Activated T-cell treated with anti-CD3 and anti-CD28 coated beads, Interleukin-2, amount 50 U/mL, for 4 hours (primary cell): ENCODE results near the gene CNTNAP2. TPM values are rescaled to one million over a fixed set of nuclear protein-coding genes. Genes with fewer than 3 reads are reported as not detected.

ENCODE experiments used
- ATAC-seq, 2 donors: fragments of 200-7000 bp; cut with Tn5 transposase; one replicate each; pipeline ENCODE4 v1.10.0; 2021
- DNase-seq: peaks from one replicate; pipeline ENCODE4 v3.0.0-alpha.2; 2020
- H3K27me3 Mint-ChIP-seq: one replicate; pipeline ENCODE4 v1.8.0; 2021; ENCODE audit warnings: low read depth, mixed read lengths
- H3K36me3 Mint-ChIP-seq: one replicate; pipeline ENCODE4 v1.8.0; 2022; ENCODE audit warnings: mixed read lengths; ENCODE audit not compliant: insufficient read depth
- H3K4me1 Mint-ChIP-seq: one replicate; pipeline ENCODE4 v1.8.0; 2021; ENCODE audit warnings: low read depth, mixed read lengths
- H3K4me3 Mint-ChIP-seq: one replicate; pipeline ENCODE4 v1.8.0; 2021; ENCODE audit warnings: mild to moderate bottlenecking, moderate library complexity, mixed read lengths
- H3K9me3 Mint-ChIP-seq: one replicate; pipeline ENCODE4 v1.8.0; 2021; ENCODE audit warnings: mixed read lengths
- total RNA-seq, 3 donors: library from RNA; stranded (reverse); gene quantifications; one replicate each; pipeline ENCODE4 v1.2.1, GENCODE V29; 2021

The CNTNAP2 gene
- total RNA-seq, 3 donors from 2014 or later, result not detected

DNA sequence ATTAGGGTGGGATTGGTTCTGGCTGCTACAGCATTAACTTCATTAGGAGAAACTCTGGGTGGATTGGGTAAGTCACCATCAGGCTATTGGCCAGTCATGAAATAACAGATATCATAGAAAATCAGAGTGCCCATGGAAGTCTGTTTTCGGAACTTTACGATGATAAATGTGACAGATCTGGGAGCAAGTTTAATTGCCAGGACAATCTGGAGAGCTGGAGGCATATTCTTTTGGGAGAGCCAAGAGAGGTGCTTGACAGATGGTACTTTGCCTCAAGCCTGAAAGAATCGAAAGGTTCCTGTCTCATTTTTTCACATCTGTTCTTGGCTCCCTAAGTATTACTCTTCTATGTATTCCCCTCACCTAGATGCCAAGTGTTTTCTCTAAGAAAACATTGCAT is 369.9 kb downstream of the CNTNAP2 start:
- ATAC-seq (no peak), DNase-seq (no peak)
- H3K9me3 Mint-ChIP-seq, result peaks cover 9% of the 10 kb centered on the region
- no peaks in the 10 kb centered on the region for H3K27me3 Mint-ChIP-seq
- H3K4me1 Mint-ChIP-seq, result no peaks in the 10 kb centered on the region
- H3K36me3 Mint-ChIP-seq, result no peaks in the 10 kb centered on the region
- H3K4me3 Mint-ChIP-seq, result no peak overlapping the region

GRCh38 chr7:146492017-146492416 is 375.4 kb downstream of the CNTNAP2 start:
- H3K4me1 Mint-ChIP-seq, result no peaks in the 10 kb centered on the region
- H3K36me3 Mint-ChIP-seq, result no peaks in the 10 kb centered on the region
- no peak overlapping the region for H3K4me3 Mint-ChIP-seq
- ATAC-seq (no peak), DNase-seq (no peak)
- H3K27me3 Mint-ChIP-seq, result no peaks in the 10 kb centered on the region
- peaks cover 21% of the 10 kb centered on the region for H3K9me3 Mint-ChIP-seq

- no peaks in the 10 kb centered on the region for H3K27me3 Mint-ChIP-seq
- peaks cover 19% of the 10 kb centered on the region for H3K9me3 Mint-ChIP-seq
- H3K4me3 Mint-ChIP-seq, result no peak overlapping the region
- no peak for ATAC-seq
- no peak for DNase-seq
- H3K36me3 Mint-ChIP-seq, result no peaks in the 10 kb centered on the region
- no peaks in the 10 kb centered on the region for H3K4me1 Mint-ChIP-seq
These were observed 378.5 kb downstream of the CNTNAP2 start for GRCh38 chr7:146494952-146495596.

DNA sequence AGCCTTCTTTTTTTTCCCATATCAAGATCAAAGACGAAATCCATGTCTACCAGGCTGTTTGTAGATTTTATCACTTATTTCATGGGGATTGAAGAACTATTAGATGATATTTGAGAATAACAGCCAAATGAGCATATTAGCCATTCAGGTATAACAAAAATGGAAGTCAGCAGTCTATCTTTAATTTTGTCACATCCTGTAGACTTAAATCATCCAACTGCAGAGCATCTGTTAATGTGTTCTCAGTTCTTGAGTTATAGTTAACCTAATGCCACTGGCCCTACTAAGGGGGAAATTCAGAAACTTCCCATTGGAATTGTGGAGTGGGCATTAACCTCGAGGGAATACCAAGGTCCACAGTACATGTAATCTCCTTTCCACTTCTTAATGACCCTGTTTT is 380.1 kb downstream of the CNTNAP2 start:
- H3K27me3 Mint-ChIP-seq, result no peaks in the 10 kb centered on the region
- H3K9me3 Mint-ChIP-seq, result peaks cover 26% of the 10 kb centered on the region
- DNase-seq (no peak), ATAC-seq (no peak)
- no peak overlapping the region for H3K4me3 Mint-ChIP-seq
- H3K4me1 Mint-ChIP-seq, result no peaks in the 10 kb centered on the region
- no peaks in the 10 kb centered on the region for H3K36me3 Mint-ChIP-seq

DNA sequence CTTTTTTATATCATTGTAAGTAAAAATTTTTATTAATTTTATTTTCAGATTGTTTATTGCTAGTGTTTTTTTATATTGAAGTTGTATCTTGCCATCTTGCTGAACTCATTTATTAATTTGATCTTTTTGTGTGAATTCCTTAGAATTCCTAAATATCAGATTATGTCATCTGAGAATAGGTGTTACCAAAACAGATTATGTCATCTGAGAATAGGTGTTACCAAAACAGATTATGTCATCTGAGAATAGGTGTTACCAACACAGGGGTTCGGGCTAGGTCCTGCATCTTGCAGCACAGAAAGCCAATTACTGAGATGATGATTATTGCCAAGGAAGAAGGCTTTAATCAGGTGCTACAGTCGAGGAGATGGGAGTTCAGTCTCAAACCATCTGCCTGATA is 383.4 kb downstream of the CNTNAP2 start:
- ATAC-seq, result no peak
- Mint-ChIP-seq H3K27me3 (no peaks in the 10 kb centered on the region), H3K9me3 (peaks cover 22% of the 10 kb centered on the region), H3K4me3 (no peak overlapping the region), H3K36me3 (no peaks in the 10 kb centered on the region), H3K4me1 (no peaks in the 10 kb centered on the region)
- DNase-seq, result no peak

DNA sequence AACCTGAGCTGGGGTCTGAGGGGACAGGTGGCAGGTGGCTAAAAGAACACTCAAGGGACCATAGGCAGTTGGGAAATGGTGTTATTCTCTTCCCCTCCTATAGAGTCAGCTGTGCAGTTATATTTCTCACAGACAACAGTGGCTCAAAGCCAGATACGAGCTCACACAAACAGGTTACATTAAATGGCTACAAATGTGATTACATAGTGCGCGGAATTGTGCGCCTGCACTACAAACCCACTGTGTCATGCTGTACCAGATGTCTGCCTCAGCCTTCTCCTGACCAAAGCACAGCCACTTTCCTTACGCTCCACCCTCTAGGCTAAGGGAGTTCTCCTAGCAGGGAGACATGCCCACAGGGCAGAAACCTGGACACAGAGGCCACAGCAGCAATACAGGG is 387.2 kb downstream of the CNTNAP2 start:
- H3K36me3 Mint-ChIP-seq, result no peaks in the 10 kb centered on the region
- H3K9me3 Mint-ChIP-seq, result peaks cover 21% of the 10 kb centered on the region
- no peaks in the 10 kb centered on the region for H3K27me3 Mint-ChIP-seq
- ATAC-seq (no peak), DNase-seq (no peak)
- H3K4me1 Mint-ChIP-seq, result no peaks in the 10 kb centered on the region
- H3K4me3 Mint-ChIP-seq, result no peak overlapping the region

GRCh38 chr7:146510088-146510680 is 393.6 kb downstream of the CNTNAP2 start:
- ATAC-seq (no peak), DNase-seq (no peak)
- Mint-ChIP-seq H3K27me3 (no peaks in the 10 kb centered on the region), H3K36me3 (no peaks in the 10 kb centered on the region), H3K9me3 (peaks cover 45% of the 10 kb centered on the region), H3K4me1 (no peaks in the 10 kb centered on the region), H3K4me3 (no peak overlapping the region)

GRCh38 chr7:146514304-146514703 is 397.7 kb downstream of the CNTNAP2 start:
- Mint-ChIP-seq H3K4me1 (no peaks in the 10 kb centered on the region), H3K27me3 (no peaks in the 10 kb centered on the region), H3K36me3 (no peaks in the 10 kb centered on the region), H3K4me3 (no peak overlapping the region), H3K9me3 (peaks cover 42% of the 10 kb centered on the region)
- no peak for ATAC-seq
- no peak for DNase-seq

- no peak for ATAC-seq
- no peaks in the 10 kb centered on the region for H3K4me1 Mint-ChIP-seq
- H3K27me3 Mint-ChIP-seq, result no peaks in the 10 kb centered on the region
- H3K36me3 Mint-ChIP-seq, result no peaks in the 10 kb centered on the region
- peaks cover 7% of the 10 kb centered on the region for H3K9me3 Mint-ChIP-seq
- no peak for DNase-seq
- no peak overlapping the region for H3K4me3 Mint-ChIP-seq
These were observed 412.0 kb downstream of the CNTNAP2 start for GRCh38 chr7:146528581-146528980.

- ATAC-seq (no peak), DNase-seq (no peak)
- no peaks in the 10 kb centered on the region for H3K36me3 Mint-ChIP-seq
- no peak overlapping the region for H3K4me3 Mint-ChIP-seq
- H3K9me3 Mint-ChIP-seq, result peaks cover 10% of the 10 kb centered on the region
- H3K27me3 Mint-ChIP-seq, result no peaks in the 10 kb centered on the region
- H3K4me1 Mint-ChIP-seq, result no peaks in the 10 kb centered on the region
These were observed 423.2 kb downstream of the CNTNAP2 start for GRCh38 chr7:146539836-146540235.

GRCh38 chr7:146542101-146542500 is 425.5 kb downstream of the CNTNAP2 start:
- Mint-ChIP-seq H3K27me3 (no peaks in the 10 kb centered on the region), H3K4me3 (no peak overlapping the region), H3K4me1 (no peaks in the 10 kb centered on the region), H3K36me3 (no peaks in the 10 kb centered on the region), H3K9me3 (peaks cover 12% of the 10 kb centered on the region)
- no peak for DNase-seq
- no peak for ATAC-seq

- Mint-ChIP-seq H3K27me3 (no peaks in the 10 kb centered on the region), H3K9me3 (peaks cover 14% of the 10 kb centered on the region), H3K4me1 (no peaks in the 10 kb centered on the region), H3K36me3 (no peaks in the 10 kb centered on the region), H3K4me3 (no peak overlapping the region)
- DNase-seq (no peak), ATAC-seq (no peak)
These were observed 428.1 kb downstream of the CNTNAP2 start for GRCh38 chr7:146544748-146545147.

GRCh38 chr7:146548816-146549215 is 432.2 kb downstream of the CNTNAP2 start:
- Mint-ChIP-seq H3K9me3 (peaks cover 28% of the 10 kb centered on the region), H3K4me3 (no peak overlapping the region), H3K27me3 (no peaks in the 10 kb centered on the region), H3K4me1 (no peaks in the 10 kb centered on the region), H3K36me3 (no peaks in the 10 kb centered on the region)
- DNase-seq (no peak), ATAC-seq (no peak)

DNA sequence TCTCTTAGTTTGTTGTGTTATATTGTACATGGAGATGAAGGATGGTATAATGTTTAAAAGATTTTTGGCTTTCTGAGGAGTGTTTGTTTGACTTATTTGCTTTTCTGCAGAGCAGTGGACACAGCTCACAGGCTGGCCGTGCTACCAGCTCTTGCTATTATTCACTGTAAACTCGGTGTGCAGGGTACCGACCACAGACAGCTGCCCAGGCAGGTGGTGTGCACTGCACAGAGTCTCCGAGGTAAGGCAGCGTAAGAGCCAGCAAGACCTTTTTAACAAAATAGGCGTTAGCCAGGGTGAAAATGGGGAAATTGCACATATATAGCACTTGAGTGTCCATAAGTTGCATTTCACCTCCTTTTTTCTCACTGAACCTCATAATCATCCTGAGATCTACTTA is 438.0 kb downstream of the CNTNAP2 start:
- Mint-ChIP-seq H3K36me3 (no peaks in the 10 kb centered on the region), H3K4me1 (no peaks in the 10 kb centered on the region), H3K27me3 (no peaks in the 10 kb centered on the region), H3K9me3 (peaks cover 18% of the 10 kb centered on the region), H3K4me3 (no peak overlapping the region)
- no peak for DNase-seq
- ATAC-seq, result no peak

DNA sequence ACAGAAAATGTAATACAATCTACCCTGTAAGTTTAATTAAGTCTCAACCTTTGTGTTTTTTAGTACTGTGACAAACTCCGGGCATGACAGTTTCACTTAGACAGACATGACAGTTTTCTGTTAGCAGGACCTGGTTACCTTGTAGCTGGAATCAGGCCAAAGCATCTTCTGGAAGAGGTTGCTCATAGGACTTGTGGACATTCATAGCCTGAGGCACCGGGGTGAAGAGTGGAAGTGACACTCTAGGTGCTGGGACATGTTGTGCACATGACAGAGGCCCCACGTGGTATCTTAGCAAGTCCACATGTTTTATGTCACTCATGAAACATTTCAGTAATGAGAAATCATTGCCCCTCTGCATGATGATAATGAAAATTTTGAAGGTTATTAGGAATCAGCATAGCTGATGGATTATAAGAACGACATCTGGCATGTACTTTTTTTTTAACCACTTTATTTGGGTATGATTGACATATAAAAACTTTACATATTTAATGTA is 441.4 kb downstream of the CNTNAP2 start:
- H3K9me3 Mint-ChIP-seq, result peaks cover 3% of the 10 kb centered on the region
- no peak overlapping the region for H3K4me3 Mint-ChIP-seq
- H3K36me3 Mint-ChIP-seq, result no peaks in the 10 kb centered on the region
- H3K4me1 Mint-ChIP-seq, result no peaks in the 10 kb centered on the region
- no peak for ATAC-seq
- H3K27me3 Mint-ChIP-seq, result no peaks in the 10 kb centered on the region
- DNase-seq, result no peak
